NCI-H82 treated with DMSO at 0.1 percent for 48 hours (cell line): ENCODE data around the gene TRABD2B.

ENCODE experiments used
- DNase-seq: peaks from one replicate; lab custom pipeline; 2025; ENCODE audit not compliant: unreplicated experiment; lab: John Stamatoyannopoulos, UW

TRABD2B gene

GRCh38 chr1:47763591-47764171, 233.5 kb downstream of the TRABD2B start:
- no peak for DNase-seq

DNA sequence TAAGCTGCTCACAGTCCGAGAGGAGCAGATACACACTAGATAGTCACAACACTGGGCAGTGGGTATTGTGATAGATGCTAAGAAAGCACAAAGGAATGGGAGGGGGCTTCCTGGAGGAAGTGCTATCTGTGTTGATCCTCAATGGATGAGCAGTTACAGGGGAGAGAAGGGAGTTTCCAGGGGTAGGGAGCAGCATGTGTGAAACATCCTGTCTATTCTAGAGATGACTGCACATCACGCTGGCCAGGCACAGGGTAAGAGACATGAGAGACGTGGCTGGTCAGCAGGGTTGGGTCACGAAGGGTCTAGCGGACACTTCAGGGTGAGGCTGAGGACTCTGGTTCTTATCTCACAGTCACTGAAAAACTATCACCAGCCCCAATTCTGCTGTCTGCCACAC, 235.2 kb downstream of the TRABD2B start:
- DNase-seq: no peak

DNA sequence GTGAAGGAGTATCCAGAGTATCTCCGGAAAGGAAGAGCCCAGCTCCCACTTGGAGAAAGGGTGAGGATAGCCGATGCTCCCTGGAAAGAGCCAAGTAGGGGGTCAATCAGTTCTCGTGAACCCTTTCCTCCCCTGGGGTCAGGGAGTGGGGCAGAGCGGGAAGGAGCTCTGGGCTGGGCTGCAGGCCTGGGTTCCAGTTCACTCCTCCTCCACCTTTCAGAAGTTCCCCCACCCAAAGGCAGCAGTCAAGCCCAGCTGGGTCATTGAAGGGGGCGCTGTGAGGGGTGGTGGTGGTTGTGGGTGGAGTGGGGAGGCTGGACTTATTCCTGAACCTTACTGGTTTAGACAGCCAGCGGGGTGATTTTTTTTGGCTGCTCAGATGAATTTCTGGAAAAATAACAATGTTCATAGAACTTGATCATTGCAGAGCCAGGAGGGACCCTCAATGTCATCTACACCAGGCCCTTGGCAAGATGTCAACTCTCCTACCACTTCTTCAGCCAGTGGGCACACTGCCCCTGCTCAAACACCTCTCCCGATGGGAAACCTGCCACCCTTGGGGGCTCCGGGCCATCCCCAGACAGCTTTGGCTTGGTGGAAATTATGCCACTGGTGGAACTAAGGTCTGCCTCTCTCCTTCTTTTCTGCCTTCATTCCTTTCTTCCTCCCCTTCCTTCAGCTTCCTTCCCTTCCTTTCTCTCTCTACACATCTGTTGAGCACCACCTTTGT, 235.8 kb downstream of the TRABD2B start:
- no peak for DNase-seq

DNA sequence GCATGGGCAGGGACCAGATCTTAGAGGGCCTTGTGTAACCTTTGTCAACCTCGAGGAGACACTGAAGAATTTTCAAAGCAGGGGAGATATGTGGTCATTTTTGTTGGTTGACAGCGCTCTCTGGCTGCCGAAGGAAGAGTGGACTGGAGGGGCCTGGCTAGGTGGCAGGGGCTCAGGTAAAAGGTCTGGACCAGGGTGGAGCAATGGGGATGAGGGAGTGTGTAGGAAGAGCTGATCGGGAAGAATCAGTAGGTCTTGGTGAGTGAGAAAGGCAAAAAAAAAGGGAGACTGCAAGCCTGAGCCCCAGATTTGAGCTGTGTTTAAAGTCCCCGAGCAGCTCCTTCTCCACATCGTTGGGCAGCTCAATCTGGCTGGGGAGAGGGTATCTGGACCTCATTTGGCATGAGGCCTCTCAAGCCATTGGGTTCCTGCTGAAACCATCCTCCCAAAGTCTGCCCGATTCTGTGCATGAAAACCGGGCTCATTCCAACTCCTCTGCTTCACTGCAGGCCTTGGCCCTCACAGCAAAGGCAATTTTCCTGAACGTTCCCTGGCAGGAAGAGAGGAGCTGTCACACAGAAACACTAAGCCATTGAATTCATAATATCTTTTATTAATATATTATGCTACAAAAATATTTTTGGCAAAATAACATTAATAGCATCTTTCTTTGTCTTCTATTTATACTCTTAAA, 237.1 kb downstream of the TRABD2B start:
- no peak for DNase-seq

GRCh38 chr1:47759251-47759935, 237.8 kb downstream of the TRABD2B start:
- no peak for DNase-seq

DNA sequence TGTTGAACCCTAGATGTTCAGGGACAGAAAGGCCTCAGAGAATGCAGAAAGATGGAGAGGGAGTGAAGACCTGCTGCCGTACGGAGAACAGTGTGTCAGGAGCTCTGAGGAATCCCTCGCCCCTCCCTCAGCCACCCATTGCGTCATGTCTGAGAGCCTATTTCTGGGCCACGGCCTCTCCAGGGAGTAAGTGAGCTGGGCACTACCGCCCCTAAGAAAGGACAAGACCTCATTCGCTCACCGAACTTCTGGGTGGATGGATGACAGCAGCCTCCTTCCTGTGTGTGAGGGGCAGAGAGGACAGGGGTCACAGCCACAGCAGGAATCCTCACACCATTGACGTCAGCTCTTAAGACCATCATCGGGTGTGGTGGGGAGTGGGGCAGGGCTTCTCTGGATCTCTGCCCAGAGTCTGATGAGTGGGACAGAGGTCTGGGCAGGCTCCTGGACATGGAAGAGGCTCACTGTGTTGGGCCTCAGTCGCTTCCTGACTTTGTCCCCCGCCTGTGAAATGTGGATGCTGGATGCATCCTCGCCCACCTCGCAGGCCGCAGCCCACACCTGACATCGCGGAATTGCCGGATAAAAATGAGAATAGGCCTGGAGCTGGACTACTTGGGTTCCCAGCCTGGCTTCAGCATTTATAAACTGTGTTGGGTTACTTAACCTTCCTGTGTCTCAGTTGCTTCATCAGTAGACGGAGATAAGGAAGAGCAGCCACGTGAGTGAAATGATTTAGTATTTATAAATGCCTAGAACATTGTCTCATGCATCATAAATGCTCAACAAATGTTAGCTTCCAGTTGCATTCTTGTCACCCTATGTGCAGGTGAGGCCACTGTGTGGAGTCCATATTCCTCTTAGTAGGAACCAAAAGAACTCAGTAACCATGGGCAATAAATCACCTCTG, 238.6 kb downstream of the TRABD2B start:
- DNase-seq: no peak

- no peak for DNase-seq
These were observed 239.8 kb downstream of the TRABD2B start for GRCh38 chr1:47757226-47757975.

- no peak for DNase-seq
These were observed 240.8 kb downstream of the TRABD2B start for GRCh38 chr1:47756411-47756810.

- no peak for DNase-seq
These were observed 241.2 kb downstream of the TRABD2B start for GRCh38 chr1:47756006-47756405.

GRCh38 chr1:47755101-47755990, 241.8 kb downstream of the TRABD2B start:
- no peak for DNase-seq

DNA sequence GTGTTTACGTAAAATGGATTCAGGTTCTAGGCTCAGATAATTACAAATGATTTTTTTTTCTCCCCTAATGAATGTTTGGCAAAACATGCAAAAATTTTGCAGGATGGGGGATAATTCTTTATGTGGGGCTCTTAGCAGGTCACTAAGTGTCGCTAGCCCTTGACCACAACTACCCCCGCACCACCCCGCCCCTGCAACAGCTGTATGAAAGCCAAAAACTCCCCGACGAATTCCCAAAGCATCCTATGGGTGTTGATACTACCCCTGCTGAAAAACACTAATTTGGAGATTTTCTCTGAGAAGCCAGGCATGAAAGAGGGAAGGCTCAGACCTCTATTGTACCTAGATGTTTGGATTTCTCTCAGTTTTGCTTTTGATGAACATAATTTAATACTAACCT, 243.0 kb downstream of the TRABD2B start:
- no peak for DNase-seq

DNA sequence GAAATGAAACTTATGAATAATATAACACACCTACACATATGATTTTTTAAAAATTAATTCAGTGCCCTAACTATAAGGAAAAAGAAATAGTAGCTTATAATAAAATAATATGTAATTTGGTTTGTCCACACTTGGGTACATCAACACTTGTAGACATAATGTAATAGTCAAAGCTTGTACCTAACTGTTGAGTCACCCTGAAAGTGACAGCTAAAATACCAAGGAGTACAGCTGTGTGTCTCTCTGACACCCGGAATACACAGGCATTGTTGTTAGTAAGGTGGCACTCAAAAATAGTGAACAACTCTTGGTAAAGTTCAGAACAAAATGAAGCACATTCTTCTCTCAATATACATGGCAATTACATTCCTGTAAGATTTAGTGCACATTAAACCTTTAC, 243.4 kb downstream of the TRABD2B start:
- DNase-seq: no peak

DNA sequence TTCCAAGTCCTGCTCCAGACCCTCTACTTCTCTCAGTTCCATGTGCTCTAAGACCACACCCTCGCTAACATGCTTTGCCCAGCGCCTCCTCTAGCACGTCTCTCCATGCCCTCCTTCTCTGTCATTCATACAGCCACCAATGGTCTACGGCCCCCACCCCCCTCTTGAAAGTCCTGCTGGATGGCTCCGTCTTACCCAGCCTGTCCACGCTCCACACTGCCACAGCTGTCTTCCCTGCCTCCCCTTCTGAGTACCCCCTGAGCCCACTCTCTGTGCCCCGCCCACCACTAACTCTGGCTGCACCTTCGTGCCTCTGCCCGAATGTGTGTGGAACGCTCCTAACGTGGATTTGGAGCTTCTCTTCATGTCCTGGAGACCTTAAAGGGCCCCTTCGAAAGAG, 244.6 kb downstream of the TRABD2B start:
- DNase-seq: no peak

DNA sequence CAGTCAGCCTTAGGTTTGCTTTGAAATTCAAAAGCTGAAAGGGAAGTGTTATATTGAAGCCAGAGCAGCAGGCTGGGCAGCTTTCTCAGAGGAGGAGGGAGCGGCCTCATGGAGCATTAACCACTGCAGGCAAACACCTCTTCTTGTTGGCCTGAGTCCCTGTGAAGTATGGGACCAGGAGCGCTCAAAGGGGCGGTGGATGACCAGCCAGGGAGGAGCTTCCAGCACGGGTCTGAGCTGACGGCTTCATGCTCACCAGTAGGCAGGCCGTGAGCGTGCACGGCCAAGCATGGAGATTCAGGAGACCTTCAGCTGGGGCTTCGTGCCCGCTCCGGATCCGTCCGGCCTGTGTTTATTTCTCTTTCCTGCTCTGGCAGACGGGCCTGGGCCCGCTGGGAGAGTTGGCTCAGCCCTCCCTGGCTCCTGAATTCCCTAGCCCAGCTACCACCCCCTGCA, 245.2 kb downstream of the TRABD2B start:
- DNase-seq: no peak

GRCh38 chr1:47751193-47751592, 246.0 kb downstream of the TRABD2B start:
- no peak for DNase-seq

DNA sequence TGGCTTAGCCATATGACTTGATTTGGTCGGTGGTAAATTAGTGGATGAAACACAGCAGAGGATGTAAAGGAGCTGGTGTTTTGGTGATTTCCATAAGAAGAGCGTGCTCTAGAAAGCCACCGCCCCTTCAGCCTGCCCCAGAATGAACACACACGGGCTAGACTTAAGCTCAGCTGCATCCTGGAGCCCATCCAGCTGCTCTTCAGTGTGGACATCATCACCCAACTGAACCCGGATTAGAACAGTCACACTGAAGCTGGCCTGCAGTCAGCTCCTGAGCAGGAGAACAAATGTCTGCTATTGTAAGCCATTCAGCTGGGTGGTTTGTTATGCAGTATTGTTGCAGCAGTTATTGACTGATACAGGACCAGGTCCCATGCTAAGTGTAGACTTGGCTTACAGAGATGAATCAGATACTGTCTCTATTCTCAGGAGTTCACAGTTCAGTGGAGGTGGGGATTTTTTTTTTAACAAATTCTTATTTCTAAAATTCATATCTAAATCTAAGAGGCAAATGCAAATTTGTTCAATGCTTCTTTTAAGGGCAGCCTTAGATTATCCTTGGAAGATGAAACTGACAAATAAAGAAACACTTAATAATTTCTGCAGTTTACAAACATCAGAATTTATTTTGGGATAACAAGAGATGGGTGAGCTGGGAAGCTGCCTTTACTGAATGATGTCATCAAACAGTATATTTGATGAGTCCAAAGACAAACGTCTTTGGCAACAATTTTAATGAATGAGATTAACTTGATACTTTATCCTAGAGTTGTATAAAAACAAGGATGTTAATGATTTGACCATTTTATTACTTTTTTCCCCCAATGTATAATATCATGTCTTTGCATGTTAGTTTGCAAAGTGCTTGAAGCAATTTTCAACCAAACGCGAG, 251.2 kb downstream of the TRABD2B start:
- no peak for DNase-seq

- no peak for DNase-seq
These were observed 254.1 kb downstream of the TRABD2B start for GRCh38 chr1:47742890-47743760.
